PC-9 (cell line): ENCODE measurements around the gene SEMA5A.

Experiments used
- CTCF ChIP-seq: fragments of 200-600 bp; sonication (generic); conservative IDR thresholded peaks from 2 replicates; pipeline ENCODE4 v1.6.1; 2017; ENCODE audit warnings: mixed run types, antibody characterized with exemption, mild to moderate bottlenecking, moderate library complexity
- EZH2 ChIP-seq: fragments of 200-600 bp; sonication (generic); IDR thresholded peaks from 2 replicates; pipeline ENCODE4 v1.8.0; 2017; ENCODE audit warnings: antibody characterized with exemption, low read depth

DNA sequence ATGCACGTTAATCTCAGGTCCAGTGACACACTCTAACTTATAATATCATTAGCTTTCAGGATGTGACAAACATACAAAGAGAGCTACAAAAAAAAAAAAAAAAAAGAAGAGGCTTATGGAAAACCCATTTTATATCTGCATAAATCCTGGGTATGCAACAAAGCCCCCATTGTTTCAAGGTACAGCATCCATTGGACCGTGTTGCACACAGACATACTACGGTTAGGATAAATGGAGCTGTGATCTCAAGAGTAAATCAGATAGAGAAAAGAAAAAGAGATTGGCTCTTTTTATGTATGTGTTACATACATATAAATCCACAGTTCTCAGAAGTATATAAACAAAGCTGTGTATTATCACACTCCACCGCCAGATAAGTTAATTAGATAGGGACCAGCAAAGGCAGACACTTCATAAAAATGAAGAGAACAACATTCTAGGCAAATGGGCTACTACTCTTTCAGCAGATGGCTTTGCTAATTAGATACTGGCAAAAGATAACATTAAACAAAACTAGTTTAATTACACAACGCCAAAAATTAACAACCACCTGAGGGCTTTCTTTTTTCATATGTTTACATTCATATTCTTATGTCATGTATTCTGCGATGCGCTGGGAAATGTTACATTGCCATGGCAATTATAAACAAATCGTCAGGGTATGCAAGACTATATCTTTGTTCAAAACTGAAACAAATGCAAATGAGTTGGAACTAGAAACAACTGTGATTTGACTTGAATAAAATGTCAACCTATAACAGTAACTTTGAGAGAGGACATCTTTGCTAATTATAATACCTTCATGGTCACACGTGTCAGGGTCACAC lies 304.2 kb downstream of the SEMA5A start:
- no peak for TF ChIP-seq EZH2
- no peak for TF ChIP-seq CTCF
